ENCODE measurements around the gene FN1.
"Not testable (repeated sequence)": the region's sequence is repeated elsewhere in the genome, so short reads cannot be mapped to it uniquely, and the experiment has no call there.

Gene FN1

GRCh38 chr2:215363461-215364156 is 72.3 kb downstream of the FN1 start:
- no peak for DNase-seq

GRCh38 chr2:215363039-215363438 is 72.8 kb downstream of the FN1 start:
- no peak for DNase-seq

- DNase-seq, result no peak
Measured at GRCh38 chr2:215362562-215362904, 73.3 kb downstream of the FN1 start.

GRCh38 chr2:215361876-215362561 is 73.8 kb downstream of the FN1 start:
- DNase-seq, result no peak

- DNase-seq, result no peak
Measured at GRCh38 chr2:215361211-215361875, 74.5 kb downstream of the FN1 start.

GRCh38 chr2:215360596-215360995 is 75.3 kb downstream of the FN1 start:
- DNase-seq, result no peak

- not testable (repeated sequence) for DNase-seq
Measured at GRCh38 chr2:215360059-215360458, 75.8 kb downstream of the FN1 start.

- DNase-seq, result no peak
Measured at GRCh38 chr2:215359576-215359922, 76.3 kb downstream of the FN1 start.

- no peak for DNase-seq
Measured at GRCh38 chr2:215358891-215359575, 76.8 kb downstream of the FN1 start.

- no peak for DNase-seq
Measured at GRCh38 chr2:215358312-215358845, 77.5 kb downstream of the FN1 start.

GRCh38 chr2:215357660-215358059 is 78.2 kb downstream of the FN1 start:
- DNase-seq, result no peak

- DNase-seq, result no peak
Measured at GRCh38 chr2:215356948-215357461, 78.9 kb downstream of the FN1 start.

- DNase-seq, result no peak
Measured at GRCh38 chr2:215356334-215356947, 79.4 kb downstream of the FN1 start.

GRCh38 chr2:215355801-215356200 is 80.1 kb downstream of the FN1 start:
- no peak for DNase-seq

- no peak for DNase-seq
Measured at GRCh38 chr2:215354771-215355695, 80.8 kb downstream of the FN1 start.

GRCh38 chr2:215352602-215353001 is 83.3 kb downstream of the FN1 start:
- no peak for DNase-seq

- no peak for DNase-seq
Measured at GRCh38 chr2:215347878-215348277, 88.0 kb downstream of the FN1 start.

GRCh38 chr2:215338883-215339679 is 96.8 kb downstream of the FN1 start:
- DNase-seq, result no peak

GRCh38 chr2:215332872-215333595 is 102.8 kb downstream of the FN1 start:
- peak; percentile 92 for DNase-seq

- DNase-seq, result no peak
Measured at GRCh38 chr2:215328066-215328465, 107.8 kb downstream of the FN1 start.
